Tibial artery (tissue), 4 donors: ENCODE data around the gene VAV2.

Experiments used
- DNase-seq, 2 donors: peaks; one replicate each; pipeline ENCODE4 v3.0.0-alpha.2; 2019
- H3K27ac ChIP-seq, 2 donors: fragments of 200-600 bp; sonication (generic) in 1 of 2; 1 replicate in 1 of 2; 2 replicates in 1 of 2; pipeline ENCODE4 v1.5.1; 2018 to 2019; ENCODE audit warnings: mild to moderate bottlenecking in 1 of 2
- H3K27me3 ChIP-seq, 2 donors: fragments of 200-600 bp; sonication (generic) in 1 of 2; one replicate each; pipeline versions ENCODE4 v1.5.1 to v1.6.0; 2016 to 2019
- H3K36me3 ChIP-seq, 3 donors: fragments of 200-600 bp; sonication (generic) in 2 of 3; one replicate each; pipeline ENCODE4 v1.5.1; 2016 to 2019; ENCODE audit warnings: mild to moderate bottlenecking in 2 of 3
- H3K4me1 ChIP-seq, 4 donors: fragments of 200-600 bp; sonication (generic) in 2 of 4; 1 replicate in 3 of 4; 2 replicates in 1 of 4; pipeline ENCODE4 v1.5.1; 2016 to 2019
- H3K4me3 ChIP-seq, 2 donors: fragments of 200-600 bp; sonication (generic) in 1 of 2; 1 replicate in 1 of 2; 2 replicates in 1 of 2; pipeline ENCODE4 v1.5.1; 2018 to 2019; ENCODE audit warnings: mild to moderate bottlenecking in 2 of 2
- H3K9me3 ChIP-seq, 3 donors: fragments of 200-600 bp; sonication (generic) in 1 of 3; one replicate each; pipeline ENCODE4 v1.5.1; 2016 to 2019
- CTCF ChIP-seq, 2 experiments: fragments of 200-600 bp in 1 of 2; fragments of 450-650 bp in 1 of 2; IDR thresholded peaks; one replicate each; pipeline ENCODE4 v1.5.1; 2017 to 2019; ENCODE audit warnings: antibody characterized with exemption in 2 of 2, mild to moderate bottlenecking in 1 of 2, moderate library complexity in 1 of 2
- intact Hi-C: fragments of 100-400 bp; cut with DNase I; formaldehyde crosslinking; loops from one replicate; pipeline ENCODE4 v1.15.0; 2023; ENCODE audit warnings: low total_unique reads

Gene VAV2

GRCh38 chr9:133763272-133764183 is 228.6 kb downstream of the VAV2 start:
- no peak for TF ChIP-seq CTCF (IDR thresholded peaks at IDR 0.05)
- Histone ChIP-seq H3K4me3 (no peak overlapping the region), H3K27ac (no peak overlapping the region), H3K27me3 (no peaks in the 10 kb centered on the region), H3K9me3 (peaks cover 5 to 18% (median 15%) of the 10 kb centered on the region in 3 donors), H3K36me3 (peaks cover 21 to 42% (median 32%) of the 10 kb centered on the region in 3 donors), H3K4me1 (no peaks in the 10 kb centered on the region)
- peak in 1 of 2 donors; percentile 46 for DNase-seq
- intact Hi-C loops = no loop called here

GRCh38 chr9:133762488-133763271 is 229.4 kb downstream of the VAV2 start:
- H3K4me1 ChIP-seq = no peaks in the 10 kb centered on the region
- peaks cover 5 to 10% (median 7%) of the 10 kb centered on the region in 3 donors for H3K9me3 ChIP-seq
- H3K27me3 ChIP-seq = no peaks in the 10 kb centered on the region
- H3K27ac ChIP-seq = no peak overlapping the region
- no peak for TF ChIP-seq CTCF (IDR thresholded peaks at IDR 0.05)
- no peak overlapping the region for H3K4me3 ChIP-seq
- DNase-seq = peak in 1 of 2 donors; percentile 48
- intact Hi-C loops = no loop called here
- peaks cover 15 to 33% (median 23%) of the 10 kb centered on the region in 3 donors for H3K36me3 ChIP-seq

- intact Hi-C loops = no loop called here
- H3K4me3 ChIP-seq = no peak overlapping the region
- no peaks in the 10 kb centered on the region for H3K27me3 ChIP-seq
- no peak overlapping the region for H3K27ac ChIP-seq
- DNase-seq = peak in 1 of 2 donors; percentile 54
- peaks cover 6 to 24% (median 14%) of the 10 kb centered on the region in 3 donors for H3K36me3 ChIP-seq
- no peak for TF ChIP-seq CTCF (IDR thresholded peaks at IDR 0.05)
- H3K9me3 ChIP-seq = peaks cover 0 to under 1% (median 0%) of the 10 kb centered on the region in 3 donors
- no peaks in the 10 kb centered on the region for H3K4me1 ChIP-seq
Observed at GRCh38 chr9:133761641-133762248, 230.4 kb downstream of the VAV2 start.

- no peak overlapping the region for H3K27ac ChIP-seq
- TF ChIP-seq CTCF (IDR thresholded peaks at IDR 0.05) = no peak
- intact Hi-C loops = no loop called here
- no peak overlapping the region for H3K4me3 ChIP-seq
- H3K36me3 ChIP-seq = peaks cover 5 to 21% (median 13%) of the 10 kb centered on the region in 3 donors
- peak in 1 of 2 donors; percentile 10 for DNase-seq
- H3K27me3 ChIP-seq = no peaks in the 10 kb centered on the region
- H3K9me3 ChIP-seq = no peaks in the 10 kb centered on the region
- H3K4me1 ChIP-seq = no peaks in the 10 kb centered on the region
Observed at GRCh38 chr9:133760713-133761290, 231.3 kb downstream of the VAV2 start.

GRCh38 chr9:133759946-133760345 is 232.2 kb downstream of the VAV2 start:
- peaks cover 0 to 20% (median 13%) of the 10 kb centered on the region in 3 donors for H3K36me3 ChIP-seq
- no peak overlapping the region for H3K27ac ChIP-seq
- intact Hi-C loops = no loop called here
- DNase-seq = no peak
- H3K4me1 ChIP-seq = no peaks in the 10 kb centered on the region
- TF ChIP-seq CTCF (IDR thresholded peaks at IDR 0.05) = no peak
- H3K4me3 ChIP-seq = no peak overlapping the region
- H3K9me3 ChIP-seq = no peaks in the 10 kb centered on the region
- H3K27me3 ChIP-seq = peaks cover 0 to 5% of the 10 kb centered on the region in 2 donors
